Activated CD4-positive, alpha-beta T cell treated with anti-CD3 and anti-CD28 coated beads, Interleukin-2, amount 50 U/mL, for 4 hours (primary cell): ENCODE measurements around the gene CORO6.

Source experiments
- DNase-seq, 2 experiments: peaks; one replicate each; pipeline ENCODE4 v3.0.0-alpha.2; 2020

The CORO6 gene

DNA sequence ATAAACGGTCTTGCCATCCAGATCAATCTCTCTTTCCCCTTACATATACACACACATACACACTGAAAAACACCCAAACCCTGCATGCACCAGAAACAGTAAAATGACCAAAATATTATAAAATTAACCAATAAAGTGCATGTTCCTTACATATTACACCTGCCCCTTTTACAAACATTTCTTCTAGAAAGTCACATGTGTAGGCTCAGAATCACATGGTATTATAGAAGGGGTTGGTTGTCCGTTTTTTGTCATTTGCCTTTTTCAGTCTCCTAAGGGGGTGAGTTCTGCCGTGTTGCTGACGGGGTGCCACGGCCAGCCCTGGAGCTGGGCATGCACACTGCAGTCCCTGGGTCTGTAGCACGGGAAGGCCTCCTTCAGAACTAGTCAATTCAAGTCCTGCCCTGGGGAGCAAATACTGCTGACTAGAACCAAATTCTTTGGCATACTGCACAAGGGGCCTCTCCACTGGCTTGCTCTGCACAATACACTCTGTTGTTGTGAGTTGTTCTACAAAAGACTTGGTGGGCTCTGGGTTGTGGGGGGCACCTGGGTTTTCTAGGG lies 8.0 kb upstream of the CORO6 start:
- no peak for DNase-seq

- DNase-seq, result no peak
Measured at GRCh38 chr17:29629839-29630238, 7.1 kb upstream of the CORO6 start.

- DNase-seq, result no peak
Measured at GRCh38 chr17:29628644-29629043, 5.9 kb upstream of the CORO6 start.

DNA sequence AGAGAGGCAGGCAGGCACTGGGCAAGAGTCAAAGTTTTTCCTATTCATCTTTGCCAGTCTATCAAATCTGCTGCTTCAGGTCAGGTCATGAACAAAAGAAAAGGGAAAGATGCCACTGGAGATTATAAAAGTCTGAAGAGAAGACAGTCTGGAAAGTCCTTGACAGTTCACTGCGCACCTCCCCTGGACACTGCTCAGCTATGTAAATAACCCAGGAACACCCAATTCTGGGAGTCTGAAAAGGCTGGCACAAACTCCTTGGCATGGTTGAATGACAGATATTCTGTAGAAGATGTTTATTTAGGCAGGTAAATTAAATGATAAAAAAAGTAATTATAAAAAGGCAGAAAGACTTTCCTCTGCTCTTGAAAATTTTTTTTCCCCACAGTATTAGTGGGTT lies 5.2 kb upstream of the CORO6 start:
- no peak for DNase-seq

- no peak for DNase-seq
Measured at GRCh38 chr17:29625037-29625750, 2.5 kb upstream of the CORO6 start.

DNA sequence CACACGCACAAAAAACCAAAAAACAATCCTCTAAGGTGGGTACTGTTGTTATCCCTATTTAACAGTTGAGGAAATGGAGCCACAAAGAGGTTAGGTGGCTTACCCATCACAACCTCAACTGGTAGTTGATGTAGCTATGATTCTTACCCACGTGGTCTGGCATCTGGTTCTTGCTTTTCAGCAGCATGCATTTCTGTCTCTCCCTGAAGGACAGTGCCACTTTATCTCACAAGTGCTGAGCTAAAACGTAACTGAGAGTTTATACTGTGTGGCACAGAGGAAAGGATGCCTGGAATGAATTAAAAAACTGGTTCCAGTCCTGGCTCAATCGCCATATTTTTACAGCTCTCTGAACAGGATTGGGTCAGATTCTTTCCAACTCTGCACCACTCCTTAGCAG lies 1.9 kb upstream of the CORO6 start:
- no peak for DNase-seq

GRCh38 chr17:29623283-29623647 lies 553 bp upstream of the CORO6 start:
- no peak for DNase-seq

DNA sequence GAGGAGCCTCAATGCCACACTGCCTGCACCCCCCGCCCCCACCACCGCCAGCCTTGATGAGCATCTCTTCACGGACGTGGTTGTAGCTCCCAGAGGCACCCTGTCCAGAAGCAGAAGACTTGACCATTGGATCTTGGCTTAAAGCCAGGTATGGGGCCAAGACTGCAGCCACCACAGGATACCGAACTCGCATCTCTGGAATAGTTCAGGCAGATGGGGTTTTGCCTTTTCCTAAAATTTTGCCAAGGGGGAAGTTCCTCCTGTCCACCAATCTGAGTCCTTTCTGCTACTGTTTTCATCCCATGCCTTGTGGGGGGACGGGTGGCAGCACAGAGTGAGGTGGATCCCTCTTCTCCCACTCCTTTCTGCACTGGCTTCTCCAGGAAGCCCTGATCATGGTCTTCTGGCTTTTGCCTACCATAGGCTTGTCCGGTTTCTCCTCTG lies 939 bp downstream of the CORO6 start:
- DNase-seq, result no peak

GRCh38 chr17:29620779-29621500 lies 1.8 kb downstream of the CORO6 start:
- DNase-seq, result no peak

GRCh38 chr17:29620271-29620670 lies 2.4 kb downstream of the CORO6 start:
- DNase-seq, result no peak

- no peak for DNase-seq
Measured at GRCh38 chr17:29619251-29619650, 3.5 kb downstream of the CORO6 start.

DNA sequence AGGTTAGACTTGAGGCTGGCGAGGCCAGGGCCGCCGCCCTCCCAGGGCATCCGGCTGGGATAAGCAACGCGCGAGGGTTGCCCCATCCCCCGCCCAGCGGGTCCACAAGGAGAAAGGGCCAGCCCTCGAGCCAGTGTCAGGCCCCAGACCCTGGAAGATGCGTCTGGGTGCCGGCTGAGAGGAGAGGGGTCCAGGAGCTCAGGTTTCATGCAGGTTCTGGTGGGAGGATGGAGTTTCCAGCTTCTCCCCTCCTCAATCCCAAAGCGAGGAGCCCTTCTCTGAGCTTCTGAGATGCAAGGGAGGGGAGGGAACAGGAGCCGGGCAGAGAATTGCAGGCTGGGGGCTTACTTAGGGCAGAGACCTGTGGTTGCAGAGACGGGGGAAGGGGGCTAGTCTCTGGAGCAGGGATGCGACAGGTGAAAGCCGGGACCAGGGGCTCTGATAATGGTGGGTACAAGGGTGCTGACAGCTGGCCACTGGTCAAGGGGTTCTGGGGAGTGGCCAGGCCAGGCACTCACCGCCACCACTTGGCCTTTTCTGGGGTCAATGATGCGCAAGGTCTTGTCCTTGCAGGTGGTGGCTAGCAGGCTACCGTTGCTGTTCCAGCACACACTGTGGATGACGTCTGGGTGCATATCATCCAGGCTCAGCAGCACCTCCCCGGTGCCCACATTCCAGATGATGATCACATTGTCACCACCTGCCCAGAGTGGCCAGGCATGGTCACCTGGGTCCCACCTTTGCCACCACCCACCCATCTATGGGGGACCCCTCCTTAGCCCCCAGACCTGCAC lies 4.2 kb downstream of the CORO6 start:
- DNase-seq, result no peak

DNA sequence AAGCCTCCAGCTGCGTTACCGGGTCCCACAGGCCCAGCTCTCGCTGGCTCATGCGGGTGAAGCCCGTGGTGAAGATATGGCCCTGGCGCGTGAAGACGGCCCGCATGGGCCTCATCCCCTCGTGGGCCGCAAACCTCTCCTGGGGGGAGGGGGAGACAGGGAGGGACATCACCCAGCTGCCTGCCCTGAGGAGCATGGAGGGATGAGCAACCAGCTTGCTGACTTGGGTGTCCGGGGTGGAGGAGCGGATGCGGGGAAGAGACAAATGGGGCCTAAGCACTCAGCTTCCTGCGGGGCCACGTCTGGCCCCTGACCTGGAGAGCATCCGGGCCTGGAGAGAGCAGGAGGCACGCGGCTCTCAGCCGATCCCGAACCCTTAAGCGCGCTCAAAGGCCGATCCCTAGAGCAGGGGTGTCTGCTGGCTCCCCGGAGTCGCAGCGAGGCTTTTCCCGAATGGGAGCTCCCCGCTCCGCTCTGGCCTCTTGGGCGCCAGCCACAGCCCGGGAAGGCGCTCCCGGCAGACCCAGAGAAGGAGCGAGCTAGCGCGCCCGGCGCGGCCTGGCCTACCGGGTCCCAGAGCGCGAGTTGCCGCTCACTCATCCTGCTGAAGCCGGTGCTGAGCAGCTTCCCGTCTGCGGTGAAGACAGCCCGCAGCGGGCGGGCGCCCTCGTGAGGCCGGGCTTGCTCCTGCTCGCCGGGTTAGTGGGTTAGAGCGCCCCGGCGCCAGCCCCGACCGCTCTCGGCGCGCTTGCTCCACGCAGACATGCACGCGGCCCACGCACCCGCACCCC lies 5.0 kb downstream of the CORO6 start:
- DNase-seq, result peak; percentile 87 to 89

- peak; percentile 90 for DNase-seq
Measured at GRCh38 chr17:29617125-29617480, 5.6 kb downstream of the CORO6 start.

DNA sequence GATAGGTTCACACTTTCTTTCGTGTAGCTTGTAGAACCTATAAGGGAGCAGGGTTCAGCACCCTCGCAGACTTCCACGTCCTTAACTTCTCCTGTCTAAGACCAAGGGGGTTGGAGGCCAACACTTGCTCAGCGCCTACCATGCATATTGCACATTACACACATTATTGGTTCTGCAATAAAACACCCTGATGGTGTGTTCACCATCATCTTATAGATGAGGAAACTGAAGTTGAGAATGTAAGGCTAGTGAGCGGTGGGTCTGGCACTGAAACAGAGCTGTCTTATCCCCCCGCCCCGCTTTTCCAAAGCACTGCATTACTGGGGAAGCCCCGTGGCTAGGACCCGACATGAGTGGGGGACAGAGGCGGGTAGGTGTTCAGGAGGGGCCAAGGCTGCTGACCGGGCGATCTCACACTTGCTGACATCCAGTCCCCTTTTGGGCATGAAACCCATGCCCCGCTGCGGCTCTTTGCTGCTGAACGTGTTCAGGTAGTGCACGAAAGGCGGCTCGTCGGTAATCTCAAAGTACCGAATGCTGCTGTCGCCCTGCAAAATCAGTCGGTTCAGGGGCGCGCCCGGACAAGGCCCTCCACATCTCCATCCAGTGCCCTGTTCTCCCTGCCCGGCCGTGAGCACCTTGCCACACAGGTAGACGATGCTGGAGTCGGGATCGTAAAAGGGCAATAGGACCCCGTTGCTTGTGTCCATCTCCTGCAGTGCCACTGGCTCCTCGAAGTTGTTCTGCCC lies 6.2 kb downstream of the CORO6 start:
- no peak for DNase-seq

DNA sequence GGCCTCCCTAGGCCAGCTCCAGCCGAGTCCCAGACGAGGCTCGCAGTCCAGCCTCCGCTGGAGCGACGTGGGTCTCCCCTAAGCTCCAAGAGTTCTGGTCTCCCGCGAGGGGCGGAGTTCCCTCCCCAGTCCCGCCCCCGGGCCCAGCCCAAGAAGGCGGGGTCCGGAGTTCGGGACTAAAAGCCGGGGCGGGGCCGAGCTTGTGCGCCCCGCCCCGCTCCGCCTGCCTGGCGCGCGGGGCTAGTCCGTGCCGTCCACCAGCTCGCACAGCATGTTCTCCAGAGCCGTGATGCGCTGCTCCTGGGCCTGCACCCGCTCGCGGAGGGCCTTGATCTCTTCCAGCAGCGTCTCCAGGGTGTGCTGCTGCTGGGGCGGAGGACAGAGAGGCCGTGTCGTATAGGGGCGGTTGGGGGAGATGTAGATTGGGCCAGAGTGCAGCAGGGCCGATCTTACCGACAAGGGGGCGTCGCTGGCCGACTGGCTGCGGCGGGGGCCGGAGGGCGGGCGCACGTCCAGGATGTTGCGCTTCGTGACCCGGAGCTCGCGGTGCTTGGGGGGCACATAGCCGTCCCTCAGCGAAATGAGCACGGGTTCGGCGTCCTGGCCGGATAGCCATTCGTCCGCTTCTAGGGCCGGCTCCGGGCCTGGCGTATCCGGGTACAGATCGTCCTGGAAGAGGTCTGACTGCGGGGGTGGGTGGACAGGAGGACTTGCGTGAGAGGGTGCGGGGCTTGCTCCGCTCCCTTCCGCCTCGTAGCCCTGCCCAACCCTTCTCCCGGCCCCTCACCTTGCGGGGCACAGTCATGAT lies 7.0 kb downstream of the CORO6 start:
- peak; percentile 73 to 77 for DNase-seq

DNA sequence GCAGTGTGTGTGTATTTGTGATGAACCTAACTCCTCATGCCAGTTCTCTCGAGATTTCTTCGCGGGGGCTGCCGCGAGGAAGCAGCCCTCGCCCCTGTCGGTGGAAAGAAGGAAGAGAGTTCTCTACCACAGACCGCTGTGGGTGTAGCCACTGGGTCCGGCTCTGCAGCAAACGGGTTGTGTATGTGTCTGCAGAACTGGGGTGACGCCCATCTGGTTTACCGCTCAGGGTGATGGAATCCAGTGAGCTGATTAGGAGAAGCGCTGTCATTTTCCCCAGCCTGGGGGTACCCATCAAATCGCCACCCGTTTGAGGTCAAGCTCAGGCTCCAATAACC lies 7.7 kb downstream of the CORO6 start:
- peak; percentile 54 to 58 for DNase-seq

DNA sequence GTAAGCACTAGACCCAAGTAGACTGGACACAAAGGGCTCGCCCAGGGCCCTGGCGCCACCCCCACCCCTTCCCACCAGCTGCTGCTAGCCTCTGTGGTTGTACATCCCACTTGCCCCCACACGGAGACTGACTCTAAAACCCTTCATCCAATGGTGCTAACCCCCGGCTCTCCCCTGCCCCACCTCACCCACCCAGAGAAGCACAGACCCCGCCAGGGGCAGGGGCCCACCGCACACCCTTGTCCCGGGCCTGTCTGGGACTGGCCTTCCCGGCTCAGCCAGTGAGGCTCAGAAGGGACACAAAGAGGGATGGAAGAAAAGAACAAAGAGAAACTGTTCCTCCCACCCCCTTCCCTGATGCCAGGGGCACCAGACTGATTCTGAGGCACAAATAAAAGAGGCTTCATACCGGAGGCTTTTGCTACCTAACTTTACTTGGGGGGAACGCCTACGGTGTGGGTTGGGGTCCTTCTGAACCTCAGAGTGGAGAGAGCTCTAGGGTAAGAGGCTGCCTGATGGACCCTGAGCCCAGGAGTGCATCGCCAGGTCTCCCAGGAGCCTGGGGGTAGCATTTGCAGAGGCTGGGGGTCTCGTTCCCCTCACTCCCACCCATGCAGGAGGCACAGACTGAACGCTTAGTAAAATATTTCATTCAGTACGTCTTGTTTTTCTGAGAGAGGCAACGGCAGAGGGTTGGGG lies 8.2 kb downstream of the CORO6 start:
- DNase-seq, result no peak

- DNase-seq, result no peak
Measured at GRCh38 chr17:29613856-29614255, 8.9 kb downstream of the CORO6 start.

DNA sequence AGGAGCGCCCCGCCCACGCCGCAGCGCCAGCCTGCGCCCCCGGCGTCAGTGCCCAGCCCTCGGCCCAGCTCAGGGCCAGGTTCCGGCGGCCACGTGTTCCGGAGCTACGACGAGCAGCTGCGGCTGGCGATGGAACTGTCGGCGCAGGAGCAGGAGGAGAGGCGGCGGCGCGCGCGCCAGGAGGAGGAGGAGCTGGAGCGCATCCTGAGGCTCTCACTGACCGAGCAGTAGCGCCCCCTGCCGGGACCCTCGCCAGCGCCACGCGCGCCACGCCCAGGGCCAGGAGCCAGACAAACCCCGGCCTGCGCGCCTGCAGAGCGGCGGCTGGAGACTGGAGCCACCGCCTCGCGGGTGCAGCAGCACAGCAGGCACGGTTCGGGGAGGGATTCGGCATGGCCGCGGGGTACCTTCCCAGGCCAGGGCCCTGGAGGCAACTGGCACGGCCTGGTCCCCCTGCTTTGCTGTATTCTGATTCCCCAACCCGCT lies 9.3 kb downstream of the CORO6 start:
- DNase-seq, result peak; percentile 91 to 94
